NCI-H2196 treated with DMSO at 0.1 percent for 48 hours (cell line): ENCODE measurements around the gene FSHR.

Source experiments
- DNase-seq: peaks from one replicate; lab custom pipeline; 2025; ENCODE audit not compliant: unreplicated experiment; lab: John Stamatoyannopoulos, UW

Gene FSHR

DNA sequence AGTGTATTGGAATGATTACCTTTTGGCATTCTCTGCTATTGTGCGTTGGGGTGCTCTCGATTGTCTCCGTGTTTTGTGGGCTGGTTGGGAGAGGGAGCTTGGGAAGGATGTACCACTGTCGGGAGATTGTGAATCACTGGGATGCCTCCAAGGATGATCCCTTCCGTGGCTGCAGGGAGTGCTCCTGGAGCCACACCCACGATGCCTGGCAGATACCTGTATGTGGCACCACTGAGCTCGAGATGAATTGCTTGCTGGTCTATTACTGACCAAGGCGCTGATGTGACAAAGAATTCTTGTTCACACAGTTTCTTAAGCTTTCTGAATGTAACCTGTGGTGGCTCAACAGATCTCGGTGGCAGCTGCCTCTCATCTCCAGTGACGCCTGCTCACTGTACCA is 239.1 kb downstream of the FSHR start:
- no peak for DNase-seq

DNA sequence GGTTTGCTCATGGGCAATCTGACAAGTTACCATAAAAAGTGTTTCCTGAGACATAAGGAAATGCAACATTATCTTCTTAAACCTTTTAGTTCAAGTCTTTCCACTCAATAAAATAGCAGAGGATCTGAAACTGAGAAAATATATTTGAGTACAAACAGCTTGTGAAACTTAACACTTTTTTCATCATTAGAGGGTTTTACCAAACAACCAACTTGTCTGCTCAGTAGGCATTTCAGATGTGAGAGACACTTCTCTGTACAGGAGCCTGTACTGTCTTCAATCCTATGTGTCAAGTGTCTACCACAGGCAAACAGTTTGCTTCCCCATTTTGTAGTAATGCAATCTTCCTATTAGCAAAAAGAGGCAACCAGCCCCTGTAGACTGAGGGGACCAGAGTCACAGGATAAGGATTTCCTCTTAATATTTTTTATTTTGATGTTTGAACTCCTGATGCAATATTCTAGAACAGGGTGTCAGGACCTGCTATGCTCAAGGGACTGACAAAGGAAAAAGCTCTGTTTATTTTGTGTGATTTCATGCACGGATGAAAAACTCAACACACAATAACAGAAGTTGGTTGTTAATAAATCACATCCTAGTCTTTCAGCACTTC is 239.7 kb downstream of the FSHR start:
- DNase-seq: no peak
